Suprapubic skin (tissue), 4 donors: ENCODE results near the gene OR2T35. TPM values are rescaled to one million over a fixed set of nuclear protein-coding genes. Genes with fewer than 3 reads are reported as not detected.
A peak's percentile ranks its signal among the peaks of the same experiment; 100 is the strongest.

Source experiments
- DNase-seq, 2 donors: peaks; one replicate each; pipeline ENCODE4 v3.0.0-alpha.2; 2019; ENCODE audit warnings: low spot score in 2 of 2
- H3K27ac ChIP-seq: fragments of 200-600 bp; sonication (generic); one replicate; pipeline ENCODE4 v1.5.1; 2019
- H3K27me3 ChIP-seq: fragments of 200-600 bp; sonication (generic); one replicate; pipeline ENCODE4 v1.5.1; 2019
- H3K36me3 ChIP-seq: fragments of 200-600 bp; sonication (generic); one replicate; pipeline ENCODE4 v1.5.1; 2019
- H3K4me1 ChIP-seq: fragments of 200-600 bp; sonication (generic); one replicate; pipeline ENCODE4 v1.5.1; 2019
- H3K4me3 ChIP-seq: fragments of 200-600 bp; sonication (generic); one replicate; pipeline ENCODE4 v1.5.1; 2019; ENCODE audit warnings: mild to moderate bottlenecking
- H3K9me3 ChIP-seq: fragments of 200-600 bp; sonication (generic); one replicate; pipeline ENCODE4 v1.5.1; 2019
- EP300 ChIP-seq: sonication (generic); formaldehyde crosslinking; IDR thresholded peaks from one replicate; pipeline ENCODE4 v1.6.1; 2017; ENCODE audit warnings: antibody characterized with exemption
- POLR2A ChIP-seq, 2 donors: fragments of 450-650 bp; IDR thresholded peaks; one replicate each; pipeline ENCODE4 v1.6.1; 2017; ENCODE audit warnings: antibody characterized with exemption in 2 of 2, mild to moderate bottlenecking in 2 of 2, moderate library complexity in 2 of 2
- POLR2AphosphoS5 ChIP-seq, 3 donors: sonication (generic); formaldehyde crosslinking; IDR thresholded peaks; one replicate each; pipeline ENCODE4 v1.6.1; 2017; ENCODE audit warnings: antibody characterized with exemption in 3 of 3
- WGBS: methylation state at CpG from one replicate; pipeline ENCODE4 v1.1.5; 2018; 5-methylcytosine and 5-hydroxymethylcytosine counted together
- total RNA-seq, 4 donors: library from RNA; depleted of rRNA; stranded (reverse); fragments of >200 nt; gene quantifications; one replicate each; pipeline ENCODE4 v1.1.0, GENCODE V29; 2016
- TF ChIP-seq, protein P1 (sequence below), 2 donors: fragments of 200-600 bp in 1 of 2; fragments of 450-650 bp in 1 of 2; sonication (generic) in 1 of 2; IDR thresholded peaks; one replicate each; pipeline ENCODE4 v1.5.1; 2016 to 2019; ENCODE audit warnings: antibody characterized with exemption in 2 of 2, mild to moderate bottlenecking in 1 of 2, moderate library complexity in 1 of 2

The OR2T35 gene
- total RNA-seq, 4 donors from 2014 or later: 0.36 TPM; not detected in 3

DNA sequence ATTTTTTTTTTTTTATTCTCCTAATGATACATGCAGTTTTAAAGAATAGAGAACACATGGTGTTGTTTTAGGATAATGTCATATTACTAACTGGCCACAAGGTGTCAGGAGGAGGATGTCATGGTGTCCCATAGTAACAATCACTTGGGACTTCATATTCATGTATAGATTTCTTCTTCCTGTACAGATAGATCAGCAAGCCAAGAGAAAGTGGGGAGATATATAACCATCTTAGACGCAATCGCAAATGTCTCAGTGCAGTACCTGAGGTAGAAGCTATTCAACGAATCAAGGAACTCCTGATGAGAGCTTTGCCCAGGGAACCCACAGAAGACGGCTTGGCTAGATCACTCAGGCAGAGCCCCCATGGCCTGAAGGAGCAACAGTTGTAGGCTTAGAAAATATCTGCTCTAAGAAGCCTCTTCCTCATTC lies 22.5 kb downstream of the OR2T35 start:
- Histone ChIP-seq H3K9me3 (no peaks in the 10 kb centered on the region), H3K27me3 (no peaks in the 10 kb centered on the region), H3K4me1 (no peaks in the 10 kb centered on the region), H3K27ac (no peak overlapping the region), H3K36me3 (no peaks in the 10 kb centered on the region), H3K4me3 (no peak overlapping the region)
- WGBS: 49% methylated on average over 4 of the region's 4 CpGs
- no peak for DNase-seq
- TF ChIP-seq POLR2AphosphoS5 (IDR thresholded peaks at IDR 0.05): no peak
- TF ChIP-seq POLR2A (IDR thresholded peaks at IDR 0.05): no peak
- no peak for TF ChIP-seq EP300
- TF ChIP-seq, protein P1, sequence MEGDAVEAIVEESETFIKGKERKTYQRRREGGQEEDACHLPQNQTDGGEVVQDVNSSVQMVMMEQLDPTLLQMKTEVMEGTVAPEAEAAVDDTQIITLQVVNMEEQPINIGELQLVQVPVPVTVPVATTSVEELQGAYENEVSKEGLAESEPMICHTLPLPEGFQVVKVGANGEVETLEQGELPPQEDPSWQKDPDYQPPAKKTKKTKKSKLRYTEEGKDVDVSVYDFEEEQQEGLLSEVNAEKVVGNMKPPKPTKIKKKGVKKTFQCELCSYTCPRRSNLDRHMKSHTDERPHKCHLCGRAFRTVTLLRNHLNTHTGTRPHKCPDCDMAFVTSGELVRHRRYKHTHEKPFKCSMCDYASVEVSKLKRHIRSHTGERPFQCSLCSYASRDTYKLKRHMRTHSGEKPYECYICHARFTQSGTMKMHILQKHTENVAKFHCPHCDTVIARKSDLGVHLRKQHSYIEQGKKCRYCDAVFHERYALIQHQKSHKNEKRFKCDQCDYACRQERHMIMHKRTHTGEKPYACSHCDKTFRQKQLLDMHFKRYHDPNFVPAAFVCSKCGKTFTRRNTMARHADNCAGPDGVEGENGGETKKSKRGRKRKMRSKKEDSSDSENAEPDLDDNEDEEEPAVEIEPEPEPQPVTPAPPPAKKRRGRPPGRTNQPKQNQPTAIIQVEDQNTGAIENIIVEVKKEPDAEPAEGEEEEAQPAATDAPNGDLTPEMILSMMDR (IDR thresholded peaks at IDR 0.05): peak; percentile 11 to 44

DNA sequence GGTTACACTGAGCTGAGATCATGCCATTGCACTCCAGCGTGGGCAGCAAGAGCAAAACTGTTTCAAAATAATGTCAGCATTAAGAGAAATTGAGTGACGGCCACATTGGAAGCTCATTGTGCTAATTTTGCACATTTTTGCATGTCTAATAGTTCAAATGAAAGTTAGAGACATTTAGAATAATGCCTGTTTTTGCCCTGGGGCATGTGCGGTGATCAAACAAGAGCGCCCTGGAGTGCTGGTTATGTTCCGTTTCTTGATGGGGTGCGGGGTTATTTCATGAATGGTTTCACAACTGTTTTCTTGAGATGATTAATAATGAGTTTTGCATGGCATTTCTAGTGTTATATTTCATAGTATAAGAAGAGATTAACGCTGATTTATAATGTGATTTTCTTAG lies 23.3 kb downstream of the OR2T35 start:
- Histone ChIP-seq H3K4me1 (no peaks in the 10 kb centered on the region), H3K27ac (no peak overlapping the region), H3K4me3 (no peak overlapping the region), H3K9me3 (no peaks in the 10 kb centered on the region), H3K36me3 (no peaks in the 10 kb centered on the region), H3K27me3 (no peaks in the 10 kb centered on the region)
- WGBS: 61% methylated on average over 7 of the region's 7 CpGs
- DNase-seq: no peak
- no peak for TF ChIP-seq POLR2AphosphoS5 (IDR thresholded peaks at IDR 0.05)
- TF ChIP-seq, protein P1 (IDR thresholded peaks at IDR 0.05): no peak
- no peak for TF ChIP-seq POLR2A (IDR thresholded peaks at IDR 0.05)
- TF ChIP-seq EP300: no peak

- no peak for TF ChIP-seq EP300
- TF ChIP-seq, protein P1 (IDR thresholded peaks at IDR 0.05): peak; percentile 7 to 21
- WGBS: 3% methylated on average over 3 of the region's 3 CpGs
- Histone ChIP-seq H3K27me3 (no peaks in the 10 kb centered on the region), H3K4me1 (no peaks in the 10 kb centered on the region), H3K36me3 (no peaks in the 10 kb centered on the region), H3K4me3 (no peak overlapping the region), H3K9me3 (no peaks in the 10 kb centered on the region), H3K27ac (no peak overlapping the region)
- no peak for DNase-seq
Measured at GRCh38 chr1:248618878-248619277, 26.2 kb downstream of the OR2T35 start.

- Histone ChIP-seq H3K9me3 (no peaks in the 10 kb centered on the region), H3K36me3 (no peaks in the 10 kb centered on the region), H3K27ac (no peak overlapping the region), H3K4me1 (no peaks in the 10 kb centered on the region), H3K4me3 (no peak overlapping the region), H3K27me3 (no peaks in the 10 kb centered on the region)
- no peak for DNase-seq
- TF ChIP-seq POLR2AphosphoS5 (IDR thresholded peaks at IDR 0.05) (no peak), EP300 (no peak), POLR2A (IDR thresholded peaks at IDR 0.05) (no peak)
- TF ChIP-seq, protein P1 (IDR thresholded peaks at IDR 0.05): no peak
- WGBS: 73% methylated on average over 7 of the region's 7 CpGs
Measured at GRCh38 chr1:248618119-248618518, 27.0 kb downstream of the OR2T35 start.

DNA sequence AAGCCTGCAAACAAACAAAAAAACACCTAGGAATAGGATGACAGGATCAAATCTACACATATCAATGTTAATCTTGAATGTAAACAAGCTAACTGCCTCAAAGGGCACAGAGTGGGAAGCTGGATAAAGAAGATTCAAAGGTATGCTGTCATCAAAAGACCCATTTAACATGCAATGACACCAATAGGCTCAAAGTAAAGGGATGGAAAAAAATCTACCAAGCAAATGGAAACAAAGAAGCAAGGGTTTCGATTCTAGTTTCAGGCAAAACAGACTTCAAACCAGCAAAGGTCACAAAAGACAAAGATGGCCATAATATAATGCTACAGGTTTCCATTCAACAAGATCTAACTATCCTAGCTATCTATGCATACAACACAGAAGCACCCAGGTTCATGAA lies 31.3 kb downstream of the OR2T35 start:
- Histone ChIP-seq H3K36me3 (no peaks in the 10 kb centered on the region), H3K9me3 (no peaks in the 10 kb centered on the region), H3K4me1 (no peaks in the 10 kb centered on the region), H3K27ac (no peak overlapping the region), H3K4me3 (no peak overlapping the region), H3K27me3 (no peaks in the 10 kb centered on the region)
- WGBS: 64% methylated on average over 1 of the region's 1 CpG
- no peak for TF ChIP-seq POLR2A (IDR thresholded peaks at IDR 0.05)
- no peak for TF ChIP-seq POLR2AphosphoS5 (IDR thresholded peaks at IDR 0.05)
- TF ChIP-seq, protein P1 (IDR thresholded peaks at IDR 0.05): no peak
- TF ChIP-seq EP300: no peak
- no peak for DNase-seq
